ENCODE measurements around the gene ZMYM2.

Gene ZMYM2

DNA sequence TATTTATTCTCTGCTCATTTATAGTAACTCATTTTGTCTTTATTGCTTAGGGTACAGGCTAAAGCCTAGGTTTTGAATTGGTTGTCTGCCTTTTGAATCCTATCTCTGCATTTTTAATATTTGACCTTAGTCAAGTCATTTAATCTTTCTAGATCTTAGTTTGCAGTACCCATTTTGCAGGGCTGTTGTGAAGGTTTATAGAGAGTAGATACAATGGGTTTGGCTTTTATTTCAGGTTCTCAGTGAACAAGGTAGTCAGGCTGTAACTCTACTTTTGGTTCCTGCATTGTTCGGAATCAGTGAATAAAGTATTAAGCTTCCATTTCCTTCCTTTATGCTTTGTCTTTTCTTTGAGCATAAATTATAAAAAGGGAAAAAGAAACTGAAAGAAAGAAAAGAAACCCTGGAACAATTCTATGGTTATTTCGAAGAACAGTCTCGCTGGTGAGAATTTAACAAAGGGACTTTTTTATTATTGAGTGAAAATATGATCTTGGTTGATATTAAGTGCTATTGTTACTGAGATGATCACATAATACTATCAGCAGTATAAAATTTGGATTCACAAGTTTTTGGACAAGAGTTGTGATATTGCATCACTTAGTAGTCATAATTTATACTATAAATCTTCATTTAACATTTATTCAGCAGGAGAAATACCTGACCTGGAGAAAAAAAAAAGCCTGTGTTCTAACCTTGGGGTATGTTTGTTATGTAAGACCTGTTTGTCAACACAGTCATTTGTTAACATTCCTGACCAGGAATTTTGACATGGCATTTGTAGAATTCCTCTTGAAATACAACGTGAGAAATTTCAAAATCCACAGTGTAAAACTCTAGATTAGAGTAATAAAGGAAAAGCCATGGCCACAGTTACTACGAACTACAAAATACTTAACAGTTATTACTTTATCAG, 91.3 kb downstream of the ZMYM2 start:
- no peak for DNase-seq

DNA sequence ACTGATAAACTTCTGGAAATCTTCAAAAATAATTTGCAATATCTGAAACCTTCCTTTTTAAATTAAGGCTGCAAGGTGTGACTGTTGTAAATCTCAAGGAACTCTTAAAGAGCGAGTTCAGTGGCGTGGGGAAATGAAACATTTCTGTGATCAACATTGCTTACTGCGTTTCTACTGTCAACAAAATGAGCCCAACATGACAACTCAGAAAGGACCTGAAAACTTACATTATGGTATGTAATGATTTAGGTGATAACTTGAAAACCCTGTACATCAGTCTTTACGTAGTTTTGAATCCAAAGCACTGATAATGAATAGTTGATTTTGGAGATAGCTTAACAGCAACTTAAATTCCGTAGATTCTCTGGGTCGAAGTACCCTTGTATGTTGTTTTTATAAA, 92.8 kb downstream of the ZMYM2 start:
- DNase-seq, result no peak

DNA sequence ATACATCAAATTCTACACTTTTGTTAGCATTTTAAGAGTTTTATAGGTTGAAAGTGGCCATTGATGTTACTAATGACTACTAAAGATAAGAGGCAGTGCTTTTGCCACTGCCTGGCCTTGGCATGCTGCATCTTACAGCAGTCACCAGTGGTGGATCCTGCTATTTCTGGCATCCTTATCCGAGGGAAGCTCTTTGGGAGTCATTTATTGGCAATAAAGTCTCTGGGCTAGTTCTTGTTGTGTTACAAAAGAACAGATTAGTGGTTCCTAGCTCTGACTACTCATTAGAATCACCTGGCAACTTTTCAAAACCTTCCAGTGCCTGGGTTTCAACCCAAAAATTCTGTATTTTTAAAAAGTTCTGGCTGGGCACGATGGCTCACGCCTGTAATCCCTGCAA, 94.5 kb downstream of the ZMYM2 start:
- no peak for DNase-seq

DNA sequence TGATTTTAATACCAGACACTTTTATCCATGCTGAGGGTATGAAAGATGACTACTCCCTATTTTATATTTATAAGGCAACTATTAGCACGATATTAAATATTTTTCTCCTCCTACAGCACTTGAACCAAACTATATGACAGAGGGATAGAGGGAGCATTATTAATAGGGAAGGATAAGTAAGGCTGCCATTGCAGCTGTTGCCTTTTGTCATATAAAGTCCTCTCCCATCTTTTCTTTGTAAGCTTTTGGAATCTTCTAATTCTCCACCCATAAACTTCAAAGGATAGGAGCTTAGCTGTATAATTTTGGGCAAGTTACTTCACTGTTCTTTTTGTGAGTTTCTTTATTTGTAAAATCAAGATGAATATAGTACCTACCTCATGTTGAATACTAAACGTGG, 95.4 kb downstream of the ZMYM2 start:
- no peak for DNase-seq

DNA sequence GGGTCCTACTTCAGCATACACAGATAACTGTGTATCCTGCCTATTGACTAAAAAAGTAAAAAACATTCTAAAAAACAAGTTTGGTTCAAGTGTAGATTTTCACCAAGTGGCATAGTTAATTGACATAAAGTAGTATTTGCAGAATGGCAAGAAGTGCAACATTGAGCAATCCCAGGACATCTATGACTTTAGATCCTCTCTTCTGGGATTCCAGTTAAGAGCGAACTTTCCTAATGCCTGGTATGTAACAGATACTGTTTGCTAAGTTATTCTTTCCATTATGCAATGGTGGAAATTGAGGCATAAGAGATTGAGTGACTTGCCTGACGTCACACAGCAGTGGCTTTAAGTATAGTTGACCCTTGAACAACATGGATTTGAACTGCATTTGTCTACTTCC, 96.1 kb downstream of the ZMYM2 start:
- no peak for DNase-seq

DNA sequence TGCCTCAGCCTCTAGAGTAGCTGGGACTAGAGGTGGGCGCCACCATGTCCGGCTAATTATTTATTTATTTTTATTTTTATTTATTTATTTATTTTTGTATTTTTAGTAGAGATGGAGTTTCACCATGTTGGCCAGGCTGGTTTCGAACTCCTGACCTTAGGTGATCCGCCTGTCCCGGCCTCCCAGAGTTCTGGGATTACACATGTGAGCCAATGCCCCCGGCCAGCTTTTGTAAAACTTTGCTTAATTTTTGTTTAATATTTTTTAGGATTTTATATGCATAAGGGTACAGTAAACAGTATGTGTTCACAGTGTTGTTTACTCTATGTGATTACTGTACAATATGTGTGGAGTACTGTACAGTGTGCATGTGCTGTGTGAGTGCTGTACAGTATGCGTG, 98.7 kb downstream of the ZMYM2 start:
- no peak for DNase-seq

DNA sequence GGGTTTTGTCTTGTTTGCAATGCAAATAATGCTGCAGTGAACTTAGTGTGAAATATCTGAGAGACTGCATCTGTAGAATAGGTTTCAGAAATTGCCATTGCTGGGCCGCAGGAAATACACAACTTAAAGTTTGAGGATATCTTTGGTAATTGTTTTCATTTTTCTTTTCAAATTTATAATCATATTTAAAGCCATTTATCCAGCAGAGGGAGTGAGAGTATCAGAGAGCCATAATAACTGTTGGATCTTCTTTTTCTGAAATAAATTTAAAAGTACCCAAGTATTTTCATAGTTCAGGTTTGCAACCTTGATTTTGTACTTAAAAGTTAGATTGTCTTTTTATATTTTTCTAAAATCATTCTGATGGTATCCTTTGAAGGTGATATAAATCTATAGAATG, 99.4 kb downstream of the ZMYM2 start:
- no peak for DNase-seq

DNA sequence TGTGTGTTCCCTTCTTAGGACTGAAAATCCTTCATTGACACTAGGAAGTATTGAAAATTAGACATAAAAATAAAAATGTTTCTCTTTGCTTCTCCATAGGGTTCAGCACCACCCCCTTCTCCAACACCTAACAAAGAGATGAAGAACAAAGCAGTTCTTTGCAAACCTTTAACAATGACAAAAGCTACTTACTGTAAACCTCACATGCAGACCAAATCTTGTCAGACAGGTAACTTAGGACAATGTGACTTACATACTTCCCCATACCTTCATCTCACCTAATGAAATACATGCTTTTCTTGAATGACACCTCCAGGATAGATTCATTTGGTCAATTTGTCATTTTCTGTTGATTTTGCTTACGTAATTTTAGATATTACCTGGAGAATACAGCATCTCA, 99.9 kb downstream of the ZMYM2 start:
- DNase-seq, result no peak

DNA sequence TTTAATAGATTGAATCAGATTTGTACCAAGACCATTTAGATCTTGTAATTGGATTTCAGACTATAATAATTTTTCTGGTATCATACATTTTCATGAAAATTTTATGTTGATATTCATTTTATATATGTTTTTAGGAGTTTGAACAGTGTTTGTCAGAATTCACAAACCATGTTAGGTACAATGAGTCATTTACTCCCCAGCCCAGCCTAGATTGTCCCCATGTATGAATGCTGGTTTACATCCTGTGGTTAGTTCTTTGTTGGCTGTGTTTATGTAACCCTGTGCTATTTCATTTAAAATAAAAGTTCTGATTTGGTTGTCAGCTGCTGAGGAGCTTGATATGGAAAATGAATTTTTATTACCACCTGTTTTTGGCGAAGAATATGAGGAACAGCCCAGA, 105.6 kb downstream of the ZMYM2 start:
- no peak for DNase-seq

DNA sequence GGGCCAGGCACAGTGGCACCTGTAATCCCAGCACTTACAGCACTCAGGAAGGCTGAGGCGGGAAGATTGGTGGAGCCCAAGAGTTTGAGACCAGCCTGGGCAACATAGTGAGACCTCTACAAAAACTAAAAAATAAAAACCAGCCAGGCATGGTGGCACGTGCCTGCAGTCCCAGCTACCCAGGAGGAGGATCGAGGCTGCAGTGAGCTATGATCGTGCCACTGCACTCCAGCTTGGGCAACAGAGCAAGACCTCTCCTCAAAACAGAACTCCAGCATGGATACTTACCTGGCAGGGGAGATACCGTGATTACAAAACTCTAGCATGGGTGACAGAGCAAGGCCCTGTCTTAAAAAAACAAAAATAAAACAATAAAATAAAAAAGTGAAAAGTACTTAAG, 107.0 kb downstream of the ZMYM2 start:
- no peak for DNase-seq

DNA sequence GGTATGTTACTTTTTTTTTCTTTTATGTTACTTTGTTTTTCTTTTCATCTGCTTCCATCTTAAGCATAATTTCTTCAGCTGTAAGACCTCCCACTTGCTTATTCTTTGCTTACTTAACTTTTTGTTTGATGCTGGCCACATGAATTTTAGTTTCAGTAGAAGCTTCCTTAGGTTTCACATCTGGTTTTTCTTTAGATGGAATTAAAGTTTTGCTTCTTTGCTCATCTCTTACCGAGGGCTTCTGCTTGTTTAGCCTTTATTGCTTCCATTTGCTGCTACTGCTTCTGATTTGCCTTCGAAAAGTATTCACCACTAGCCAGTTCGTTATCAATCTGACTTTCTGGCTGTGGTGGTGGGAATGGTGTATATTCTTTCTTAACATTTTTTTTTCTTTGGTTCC, 111.4 kb downstream of the ZMYM2 start:
- DNase-seq, result no peak

DNA sequence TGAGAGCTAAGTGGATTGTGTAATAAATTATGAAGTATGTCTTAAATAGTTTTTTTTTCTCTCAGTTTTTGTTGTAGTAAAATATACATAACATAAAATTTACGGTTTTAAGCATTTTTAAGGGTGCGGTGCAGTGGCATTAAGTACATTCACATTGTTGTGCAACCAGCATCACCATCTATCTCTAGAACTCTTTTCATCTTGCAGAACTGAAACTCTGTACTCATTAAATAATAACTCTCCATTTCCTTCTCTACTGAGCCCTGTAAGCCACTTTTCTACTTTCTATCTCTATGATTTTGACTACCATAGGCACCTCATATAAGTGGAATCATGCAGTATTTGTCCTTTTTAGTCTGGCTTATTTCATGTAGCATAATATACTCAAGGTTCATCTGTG, 115.2 kb downstream of the ZMYM2 start:
- DNase-seq, result no peak

DNA sequence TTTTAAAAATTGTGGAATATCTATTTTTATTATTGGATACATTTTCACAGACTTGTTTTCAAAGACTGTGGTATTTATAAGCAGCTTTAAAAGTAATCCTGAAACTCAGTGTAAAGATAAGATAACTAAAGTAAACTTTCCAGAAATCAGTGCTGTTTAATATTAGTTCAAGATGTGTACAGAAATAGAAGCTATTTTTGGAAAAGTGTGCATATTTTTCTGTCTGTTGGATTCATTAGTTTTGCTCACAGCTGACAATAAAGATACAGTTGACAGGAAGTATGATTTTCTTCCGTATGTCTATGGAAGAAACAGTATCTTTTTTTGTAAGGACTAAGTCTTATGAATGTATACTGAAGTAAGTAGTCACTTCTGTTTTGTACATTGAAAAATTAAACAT, 116.4 kb downstream of the ZMYM2 start:
- DNase-seq, result no peak

DNA sequence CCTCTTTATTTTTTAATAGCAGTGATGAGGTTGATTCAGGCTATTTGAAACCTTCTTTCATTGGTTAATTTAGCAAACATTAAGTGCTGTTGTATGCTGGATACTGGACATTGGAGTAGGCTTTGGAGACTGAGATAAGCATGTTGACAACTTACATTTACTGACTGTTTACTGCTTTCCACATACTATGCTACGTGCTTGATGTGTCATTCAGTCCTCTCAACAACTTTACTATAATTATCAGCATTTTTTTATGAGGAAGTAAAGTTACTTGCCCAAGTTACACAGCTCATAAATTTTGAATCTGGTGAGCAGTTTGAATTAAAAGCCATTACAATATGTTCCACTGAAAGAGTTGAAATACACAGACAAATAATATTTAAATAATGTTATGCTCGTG, 118.6 kb downstream of the ZMYM2 start:
- no peak for DNase-seq

DNA sequence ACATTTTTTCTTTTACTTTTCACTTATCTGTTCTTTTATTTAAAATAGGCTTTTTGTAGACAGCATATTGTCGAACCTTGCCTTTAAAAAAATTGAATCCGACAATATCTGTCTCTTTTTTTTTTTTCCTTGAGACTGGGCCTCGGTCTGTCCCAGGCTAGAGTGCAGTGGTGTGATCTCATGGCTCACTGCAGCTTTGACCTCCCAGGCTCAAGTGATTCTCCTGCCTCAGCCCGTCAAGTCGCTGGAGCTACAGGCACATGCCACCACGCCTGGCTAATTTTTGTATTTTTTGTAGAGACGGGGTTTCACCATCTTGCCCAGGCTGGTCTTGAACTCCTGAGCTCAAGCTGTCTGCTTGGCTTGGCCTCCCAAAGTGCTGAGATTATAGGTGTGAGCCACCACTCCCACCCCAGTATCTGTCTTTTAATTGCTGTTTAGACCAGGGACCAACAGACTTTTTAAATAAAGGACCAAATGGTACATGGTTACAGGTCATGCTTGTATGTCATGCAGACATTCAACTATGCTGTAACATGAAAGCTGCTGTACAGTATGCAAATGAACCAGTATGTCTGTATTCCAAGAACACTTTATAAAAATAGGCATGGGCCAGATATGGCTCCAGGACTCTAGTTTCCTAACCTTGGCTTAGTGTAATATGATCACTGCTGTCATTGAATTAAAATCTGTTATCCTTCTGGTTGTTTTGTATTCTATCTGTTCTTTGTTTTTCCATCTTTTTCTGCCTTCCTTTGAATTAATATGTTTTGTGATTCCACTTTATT, 122.0 kb downstream of the ZMYM2 start:
- no peak for DNase-seq

DNA sequence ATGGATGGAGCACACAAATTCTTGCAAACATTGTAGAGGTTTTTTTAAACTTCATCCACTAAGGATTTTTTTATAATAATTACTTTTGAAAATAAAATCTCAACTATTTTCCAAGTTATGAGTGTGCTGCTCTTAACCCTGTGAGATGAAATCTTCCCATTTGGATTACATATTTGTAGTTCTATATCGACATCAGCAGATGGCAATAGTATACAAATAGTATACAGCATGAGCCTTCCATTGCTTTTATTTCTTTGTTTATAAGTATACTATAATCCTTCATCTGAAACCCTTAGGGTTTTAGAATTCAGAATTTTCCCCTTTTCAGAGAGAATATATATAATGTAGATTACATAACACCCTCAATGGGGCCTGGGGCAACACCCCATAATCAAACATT, 131.8 kb downstream of the ZMYM2 start:
- no peak for DNase-seq

DNA sequence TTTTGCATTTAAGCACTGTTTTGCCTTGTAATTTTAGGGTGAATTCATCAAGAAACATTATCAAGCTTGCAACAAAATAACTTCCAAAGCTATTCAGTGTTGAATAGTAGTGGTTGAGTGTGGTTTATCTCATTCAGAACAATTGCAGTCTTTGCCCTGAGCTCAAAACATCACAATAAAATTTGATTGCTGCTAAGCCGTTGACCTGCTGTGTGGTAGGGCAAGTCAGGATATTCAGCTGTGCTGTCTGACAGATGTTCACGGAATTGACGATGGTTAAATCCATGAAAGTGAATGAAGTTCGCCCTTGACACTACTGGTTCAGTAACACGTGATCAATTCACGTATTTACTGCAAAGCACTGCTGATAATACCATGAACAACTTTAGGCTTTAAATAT, 135.4 kb downstream of the ZMYM2 start:
- DNase-seq, result no peak

DNA sequence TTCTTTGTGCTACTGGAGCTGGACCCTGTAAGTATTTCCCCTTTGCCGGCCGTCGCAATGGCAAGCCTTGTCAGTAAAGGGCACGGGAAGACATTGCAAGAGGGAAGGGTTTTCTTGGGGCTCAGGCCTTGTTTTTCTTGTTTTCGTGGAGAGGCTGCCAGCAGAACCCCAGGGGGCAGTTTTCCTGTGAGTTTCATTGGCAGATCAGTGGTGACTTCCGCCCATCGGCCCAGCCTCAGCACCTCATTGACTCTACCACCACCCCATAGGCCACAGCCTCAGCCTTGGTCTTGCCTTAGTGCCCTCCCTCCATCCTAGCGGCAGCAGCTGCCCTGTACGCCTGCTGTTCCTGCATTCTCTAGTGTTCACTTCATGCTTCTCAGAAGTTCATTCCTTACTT, 140.8 kb downstream of the ZMYM2 start:
- no peak for DNase-seq

DNA sequence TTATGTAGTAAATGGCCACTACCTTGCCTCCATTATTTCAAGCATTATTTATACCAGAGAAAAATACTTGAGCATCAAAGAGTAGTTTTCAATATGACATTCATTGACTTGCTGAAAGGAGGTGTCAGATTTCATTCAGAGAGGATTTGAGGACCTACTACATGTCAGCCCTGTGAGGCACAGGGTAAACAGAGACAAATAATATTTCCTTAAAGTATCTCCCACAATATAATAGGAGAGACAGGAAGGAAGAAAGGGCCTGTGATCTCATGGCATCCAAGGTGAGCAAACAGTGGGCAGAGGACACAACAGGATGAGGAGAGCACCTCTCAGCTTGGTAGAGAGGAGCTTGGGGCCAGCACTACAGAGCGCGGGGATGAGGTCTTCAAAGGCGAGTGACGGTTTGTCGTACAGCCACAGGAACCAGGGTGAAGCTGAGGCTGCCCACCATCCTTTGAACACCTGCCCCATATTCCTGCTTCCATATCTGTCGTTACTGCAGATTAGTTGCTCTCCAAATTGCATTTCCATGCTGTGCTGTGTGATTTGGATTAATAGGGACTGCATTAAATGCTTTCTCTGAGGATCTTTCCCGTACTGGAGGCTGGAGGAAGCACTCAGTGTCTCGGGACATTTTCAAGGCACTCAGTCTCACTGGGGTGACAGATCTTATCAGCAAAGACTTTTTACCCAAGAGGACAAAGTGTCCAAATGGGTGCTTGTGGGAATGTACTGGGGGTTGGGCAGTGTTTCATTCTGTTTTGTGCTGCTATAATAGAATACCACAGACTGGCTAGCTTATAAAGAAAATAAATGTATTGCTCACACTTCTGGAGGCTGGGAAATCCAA, 143.2 kb downstream of the ZMYM2 start:
- no peak for DNase-seq

DNA sequence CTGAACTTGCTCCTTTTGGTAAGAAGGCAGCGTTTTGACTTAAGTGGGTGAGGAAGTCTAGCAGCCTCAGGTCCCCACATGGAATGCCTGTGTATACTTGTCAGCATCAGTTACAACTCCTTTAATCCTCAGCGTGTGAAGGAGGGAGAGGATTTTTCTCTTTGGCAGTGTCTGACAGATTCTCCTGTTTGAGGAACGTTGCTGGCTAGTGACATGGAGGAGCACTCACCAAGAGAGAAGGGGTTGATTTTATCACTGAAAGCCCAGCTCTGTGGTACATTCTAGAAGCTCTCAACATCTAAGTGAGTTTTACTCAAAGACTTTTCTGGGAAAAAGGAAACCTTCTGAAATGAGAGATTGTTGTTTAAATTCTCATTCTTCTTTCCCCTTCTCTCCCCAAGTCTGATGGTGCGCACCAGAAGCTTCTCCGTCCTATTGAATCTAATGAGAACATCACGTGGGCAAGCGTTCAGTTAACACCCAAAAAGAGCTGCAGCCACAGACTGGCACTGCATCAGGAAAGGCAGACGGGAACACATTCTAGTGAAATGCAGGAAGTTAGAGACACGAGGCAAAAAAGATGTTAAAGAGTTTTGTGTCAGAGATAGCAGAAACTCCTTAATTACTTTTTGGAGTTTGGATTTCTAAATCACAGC, 144.1 kb downstream of the ZMYM2 start:
- DNase-seq, result no peak

DNA sequence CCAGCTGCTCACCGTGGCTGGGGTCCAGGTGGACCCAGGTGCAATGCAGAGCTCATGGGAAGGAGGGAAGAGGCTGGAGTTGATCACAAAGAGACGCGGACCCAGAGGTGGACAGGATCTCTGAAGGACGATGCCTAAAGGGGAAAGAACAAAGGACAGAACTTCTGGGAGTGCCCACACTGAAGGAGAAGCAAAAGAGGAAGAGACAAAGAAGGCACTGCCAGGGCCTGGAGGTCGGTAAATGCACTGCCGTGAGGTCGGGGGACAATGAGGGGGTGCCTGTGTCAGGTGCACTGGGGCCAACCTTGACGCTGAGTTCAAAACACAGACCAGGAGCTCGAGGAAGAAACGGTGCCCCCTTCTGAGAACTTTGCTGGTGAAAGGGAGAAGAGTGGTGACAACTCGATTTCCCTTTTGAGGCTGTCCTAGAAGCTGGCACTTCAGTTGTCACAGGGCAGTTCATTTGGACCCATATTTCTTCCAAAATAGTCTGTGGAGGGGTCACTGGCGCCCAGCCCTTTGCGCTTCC, 146.7 kb downstream of the ZMYM2 start:
- DNase-seq, result no peak

DNA sequence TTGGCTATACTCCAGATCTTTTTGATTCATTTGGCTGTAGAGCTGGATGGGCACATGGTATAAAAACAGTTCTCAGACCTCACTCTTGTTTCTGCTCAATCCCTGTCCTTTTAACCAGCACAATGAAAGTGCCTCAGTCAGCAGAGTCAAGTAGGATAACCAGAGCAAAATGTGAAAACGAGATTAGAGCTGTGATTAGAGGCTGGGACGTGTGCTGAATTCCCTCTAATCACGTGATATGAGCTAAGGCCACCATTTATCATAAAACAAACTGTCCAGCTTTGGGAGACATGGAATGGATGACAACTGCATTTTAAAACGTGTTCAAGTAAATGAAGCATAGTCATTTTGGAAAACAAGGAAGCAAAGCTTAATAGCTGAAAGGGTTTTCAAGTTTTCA, 148.2 kb downstream of the ZMYM2 start:
- DNase-seq, result no peak

DNA sequence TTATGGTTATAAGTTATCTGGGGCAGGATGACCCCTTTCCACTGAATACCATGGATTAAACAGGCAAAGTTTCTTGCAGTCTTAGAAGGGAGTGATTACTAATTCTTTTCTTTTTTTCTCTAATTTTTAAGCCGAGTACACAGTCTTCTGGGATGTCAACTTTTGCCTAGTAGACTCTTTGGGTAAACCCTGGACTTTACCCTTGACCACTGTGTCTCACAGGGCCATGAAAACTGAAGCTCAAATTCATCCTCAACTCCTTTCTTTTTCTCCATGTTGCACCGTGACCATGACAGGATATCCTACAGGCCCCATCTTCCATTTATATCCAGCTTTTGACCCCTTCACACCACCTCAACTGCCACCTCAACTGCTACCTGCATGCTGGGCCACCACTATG, 150.5 kb downstream of the ZMYM2 start:
- DNase-seq, result no peak
